Testis (tissue), 2 donors: ENCODE data around the gene PHRF1.

Experiments used
- POLR2A ChIP-seq: fragments of 450-650 bp; IDR thresholded peaks from one replicate; pipeline ENCODE4 v1.6.1; 2017; ENCODE audit warnings: antibody characterized with exemption, mild to moderate bottlenecking, moderate library complexity
- TF ChIP-seq, protein P1 (sequence below), 3 experiments: fragments of 450-650 bp in 2 of 3; fragments of 200-600 bp in 1 of 3; sonication (generic) in 1 of 3; IDR thresholded peaks; one replicate each; pipeline ENCODE4 v1.5.1; 2016 to 2019; ENCODE audit warnings: antibody characterized with exemption in 3 of 3, mild to moderate bottlenecking in 2 of 3, moderate library complexity in 1 of 3

DNA sequence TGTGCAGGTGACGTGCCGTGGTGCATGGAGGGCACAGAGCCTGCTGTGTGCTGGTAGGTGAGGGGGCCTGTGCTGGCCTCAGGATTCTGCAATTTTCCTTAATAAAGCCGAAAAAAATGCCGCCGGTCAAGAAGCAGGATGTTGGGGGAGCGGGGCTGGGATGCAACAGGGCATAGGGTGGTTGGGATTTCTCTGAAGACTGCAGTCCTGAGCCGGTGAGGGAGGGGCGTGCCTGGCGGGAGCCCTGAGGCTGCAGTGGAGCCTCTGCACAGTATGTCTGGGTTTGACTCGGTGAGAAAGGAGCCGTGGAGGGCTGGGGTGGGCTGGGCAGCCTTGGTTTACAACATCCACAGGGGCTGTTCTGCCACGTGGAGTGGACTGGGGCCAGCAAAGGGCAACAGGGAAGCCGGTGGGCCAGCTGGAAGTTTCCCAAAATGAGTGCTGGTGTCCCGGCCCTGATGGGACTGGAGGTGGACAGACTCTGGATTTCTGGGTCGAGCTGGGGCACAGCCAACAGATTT is 47.1 kb downstream of the PHRF1 start:
- TF ChIP-seq, protein P1, sequence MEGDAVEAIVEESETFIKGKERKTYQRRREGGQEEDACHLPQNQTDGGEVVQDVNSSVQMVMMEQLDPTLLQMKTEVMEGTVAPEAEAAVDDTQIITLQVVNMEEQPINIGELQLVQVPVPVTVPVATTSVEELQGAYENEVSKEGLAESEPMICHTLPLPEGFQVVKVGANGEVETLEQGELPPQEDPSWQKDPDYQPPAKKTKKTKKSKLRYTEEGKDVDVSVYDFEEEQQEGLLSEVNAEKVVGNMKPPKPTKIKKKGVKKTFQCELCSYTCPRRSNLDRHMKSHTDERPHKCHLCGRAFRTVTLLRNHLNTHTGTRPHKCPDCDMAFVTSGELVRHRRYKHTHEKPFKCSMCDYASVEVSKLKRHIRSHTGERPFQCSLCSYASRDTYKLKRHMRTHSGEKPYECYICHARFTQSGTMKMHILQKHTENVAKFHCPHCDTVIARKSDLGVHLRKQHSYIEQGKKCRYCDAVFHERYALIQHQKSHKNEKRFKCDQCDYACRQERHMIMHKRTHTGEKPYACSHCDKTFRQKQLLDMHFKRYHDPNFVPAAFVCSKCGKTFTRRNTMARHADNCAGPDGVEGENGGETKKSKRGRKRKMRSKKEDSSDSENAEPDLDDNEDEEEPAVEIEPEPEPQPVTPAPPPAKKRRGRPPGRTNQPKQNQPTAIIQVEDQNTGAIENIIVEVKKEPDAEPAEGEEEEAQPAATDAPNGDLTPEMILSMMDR (IDR thresholded peaks at IDR 0.05), result no peak
- TF ChIP-seq POLR2A, result no peak
